WTC11 (cell line): ENCODE data around the gene GJD2.

Experiments
- CREB1 ChIP-seq: sonication (generic); formaldehyde crosslinking; IDR thresholded peaks from 2 replicates; pipeline ENCODE4 v1.8.0; 2023; ENCODE audit warnings: mild to moderate bottlenecking, missing genetic modification reagents
- CTCF ChIP-seq: fragments of 200-600 bp; IDR thresholded peaks from 2 replicates; pipeline ENCODE4 v1.8.0; 2022; ENCODE audit warnings: antibody characterized with exemption
- GTF2I ChIP-seq: fragments of 250-450 bp; sonication (Bioruptor Pico); conservative IDR thresholded peaks from 2 replicates; pipeline ENCODE4 v1.4.0; 2021; ENCODE audit warnings: mild to moderate bottlenecking
- MXD4 ChIP-seq: fragments of 250-450 bp; sonication (Bioruptor Pico); IDR thresholded peaks from 2 replicates; pipeline ENCODE4 v1.8.0; 2021; ENCODE audit warnings: mild to moderate bottlenecking, moderate library complexity, borderline replicate concordance
- ZBTB21 ChIP-seq: sonication (generic); formaldehyde crosslinking; IDR thresholded peaks from 2 replicates; pipeline ENCODE4 v1.8.1; 2023; ENCODE audit warnings: mild to moderate bottlenecking, missing genetic modification reagents, borderline replicate concordance
- TF ChIP-seq, protein P1 (sequence below): sonication (generic); formaldehyde crosslinking; conservative IDR thresholded peaks from 2 replicates; pipeline ENCODE4 v1.8.1; 2023; ENCODE audit warnings: mild to moderate bottlenecking, low read depth, missing genetic modification reagents, moderate library complexity

- TF ChIP-seq GTF2I (CRISPR knock-in tag), result no peak
- TF ChIP-seq, protein P1, sequence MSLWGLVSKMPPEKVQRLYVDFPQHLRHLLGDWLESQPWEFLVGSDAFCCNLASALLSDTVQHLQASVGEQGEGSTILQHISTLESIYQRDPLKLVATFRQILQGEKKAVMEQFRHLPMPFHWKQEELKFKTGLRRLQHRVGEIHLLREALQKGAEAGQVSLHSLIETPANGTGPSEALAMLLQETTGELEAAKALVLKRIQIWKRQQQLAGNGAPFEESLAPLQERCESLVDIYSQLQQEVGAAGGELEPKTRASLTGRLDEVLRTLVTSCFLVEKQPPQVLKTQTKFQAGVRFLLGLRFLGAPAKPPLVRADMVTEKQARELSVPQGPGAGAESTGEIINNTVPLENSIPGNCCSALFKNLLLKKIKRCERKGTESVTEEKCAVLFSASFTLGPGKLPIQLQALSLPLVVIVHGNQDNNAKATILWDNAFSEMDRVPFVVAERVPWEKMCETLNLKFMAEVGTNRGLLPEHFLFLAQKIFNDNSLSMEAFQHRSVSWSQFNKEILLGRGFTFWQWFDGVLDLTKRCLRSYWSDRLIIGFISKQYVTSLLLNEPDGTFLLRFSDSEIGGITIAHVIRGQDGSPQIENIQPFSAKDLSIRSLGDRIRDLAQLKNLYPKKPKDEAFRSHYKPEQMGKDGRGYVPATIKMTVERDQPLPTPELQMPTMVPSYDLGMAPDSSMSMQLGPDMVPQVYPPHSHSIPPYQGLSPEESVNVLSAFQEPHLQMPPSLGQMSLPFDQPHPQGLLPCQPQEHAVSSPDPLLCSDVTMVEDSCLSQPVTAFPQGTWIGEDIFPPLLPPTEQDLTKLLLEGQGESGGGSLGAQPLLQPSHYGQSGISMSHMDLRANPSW (CRISPR knock-in tag), result no peak
- no peak for TF ChIP-seq CREB1
- TF ChIP-seq CTCF, result no peak
- no peak for TF ChIP-seq MXD4
- TF ChIP-seq ZBTB21, result no peak
Observed at GRCh38 chr15:34739346-34739745, 15.5 kb downstream of the GJD2 start.
